ENCODE results near the gene OTX2. TPM values are rescaled to one million over a fixed set of nuclear protein-coding genes. Genes with fewer than 3 reads are reported as not detected.

Gene OTX2
- total and polyA plus RNA-seq, 12 donors, result not detected

- Histone ChIP-seq H3K36me3 (replicated peaks in 1 of 2) (no peaks in the 10 kb centered on the region), H3K4me3 (no peak overlapping the region), H3K9me3 (replicated peaks in 1 of 3) (no peaks in the 10 kb centered on the region), H3K27me3 (peaks cover 5% of the 10 kb centered on the region), H3K27ac (no peak overlapping the region), H3K4me1 (replicated peaks in 1 of 2) (no peaks in the 10 kb centered on the region)
- intact Hi-C loops (cut with DNase I), result no loop called here
- TF ChIP-seq POLR2A (IDR thresholded peaks at IDR 0.05) (no peak), CTCF (IDR thresholded peaks at IDR 0.05) (no peak)
- 46 to 55% (median 48%) methylated on average over 2 of the region's 2 CpGs for WGBS, 4 donors
- DNase-seq, result no peak
Measured at GRCh38 chr14:56854325-56854724, 44.0 kb upstream of the OTX2 start.

- H3K27me3 ChIP-seq, result no peaks in the 10 kb centered on the region
Measured at GRCh38 chr14:56846970-56847930, 37.0 kb upstream of the OTX2 start.

GRCh38 chr14:56844406-56845002 lies 34.2 kb upstream of the OTX2 start:
- Histone ChIP-seq H3K27me3 (no peaks in the 10 kb centered on the region), H3K9me3 (replicated peaks in 1 of 3) (no peaks in the 10 kb centered on the region), H3K27ac (no peak overlapping the region), H3K4me1 (replicated peaks in 1 of 2) (no peaks in the 10 kb centered on the region), H3K4me3 (no peak overlapping the region), H3K36me3 (replicated peaks in 1 of 2) (no peaks in the 10 kb centered on the region)
- WGBS, 4 donors, result 20 to 35% (median 28%) methylated on average over 16 of the region's 16 CpGs
- intact Hi-C loops (cut with DNase I), result no loop called here
- DNase-seq, result no peak
- no peak for TF ChIP-seq CTCF (IDR thresholded peaks at IDR 0.05)
- no peak for TF ChIP-seq POLR2A (IDR thresholded peaks at IDR 0.05)

More at GRCh38 chr14:56846970-56847930, 37.0 kb upstream of the OTX2 start:
- Histone ChIP-seq H3K36me3 (replicated peaks in 1 of 2) (no peaks in the 10 kb centered on the region), H3K4me1 (replicated peaks in 1 of 2) (no peaks in the 10 kb centered on the region), H3K27ac (no peak overlapping the region), H3K9me3 (replicated peaks in 1 of 3) (no peaks in the 10 kb centered on the region), H3K4me3 (no peak overlapping the region)
- intact Hi-C loops (cut with DNase I), result no loop called here
- TF ChIP-seq CTCF (IDR thresholded peaks at IDR 0.05) (no peak), POLR2A (IDR thresholded peaks at IDR 0.05) (no peak)
- WGBS, 4 donors, result 30 to 31% (median 31%) methylated on average over 11 of the region's 11 CpGs
- no peak for DNase-seq

- WGBS, 4 donors, result 76 to 80% (median 78%) methylated on average over 3 of the region's 3 CpGs
- no peaks in the 10 kb centered on the region for H3K4me1 ChIP-seq (replicated peaks in 1 of 2)
- no peak overlapping the region for H3K27ac ChIP-seq
- no peaks in the 10 kb centered on the region for H3K36me3 ChIP-seq (replicated peaks in 1 of 2)
- H3K27me3 ChIP-seq, result peaks cover 6% of the 10 kb centered on the region
- no peak for DNase-seq
- intact Hi-C loops (cut with DNase I), result no loop called here
- H3K9me3 ChIP-seq (replicated peaks in 1 of 3), result no peaks in the 10 kb centered on the region
- no peak overlapping the region for H3K4me3 ChIP-seq
- TF ChIP-seq CTCF (IDR thresholded peaks at IDR 0.05) (no peak), POLR2A (IDR thresholded peaks at IDR 0.05) (no peak)
Measured at GRCh38 chr14:56841611-56842010, 31.3 kb upstream of the OTX2 start.

All from adrenal gland (tissue), 12 donors.